KMS-11 (cell line): Measurements from ENCODE around the gene CCL2.

Source experiments
- H2AFZ ChIP-seq: fragments of 200-600 bp; sonication (generic); 2 replicates; pipeline ENCODE4 v1.6.1; 2016; ENCODE audit warnings: antibody characterized with exemption, mixed run types, low read depth
- H3K27ac ChIP-seq: fragments of 200-600 bp; sonication (generic); 2 replicates; pipeline ENCODE4 v1.6.1; 2016; ENCODE audit warnings: mild to moderate bottlenecking, mixed run types
- H3K27me3 ChIP-seq: fragments of 200-600 bp; sonication (generic); 2 replicates; pipeline ENCODE4 v1.6.1; 2017; ENCODE audit warnings: mild to moderate bottlenecking, low read depth, mixed run types, moderate library complexity; ENCODE audit not compliant: insufficient read depth
- H3K36me3 ChIP-seq: fragments of 200-600 bp; sonication (generic); 2 replicates; pipeline ENCODE4 v1.6.1; 2017; ENCODE audit warnings: mild to moderate bottlenecking, mixed run types; ENCODE audit not compliant: insufficient read depth
- H3K4me1 ChIP-seq: fragments of 200-600 bp; sonication (generic); 2 replicates; pipeline ENCODE4 v1.6.1; 2016; ENCODE audit warnings: mild to moderate bottlenecking, low read depth, mixed run types; ENCODE audit not compliant: poor library complexity, severe bottlenecking
- H3K4me2 ChIP-seq: fragments of 200-600 bp; sonication (generic); 2 replicates; pipeline ENCODE4 v1.7.0; 2016; ENCODE audit warnings: mild to moderate bottlenecking, mixed run types
- H3K4me3 ChIP-seq: fragments of 200-600 bp; sonication (generic); IDR thresholded peaks from 2 replicates; pipeline ENCODE4 v1.6.1; 2017; ENCODE audit warnings: low read depth, low read length, mixed read lengths; ENCODE audit not compliant: insufficient read depth
- H3K79me2 ChIP-seq: fragments of 200-600 bp; sonication (generic); 2 replicates; pipeline ENCODE4 v1.6.1; 2016; ENCODE audit warnings: low read depth, mixed run types; ENCODE audit not compliant: insufficient read depth
- H3K9ac ChIP-seq: fragments of 200-600 bp; sonication (generic); 2 replicates; pipeline ENCODE4 v1.6.1; 2016; ENCODE audit warnings: mild to moderate bottlenecking, mixed run types
- H4K20me1 ChIP-seq: fragments of 200-600 bp; sonication (generic); 2 replicates; pipeline ENCODE4 v1.6.1; 2016; ENCODE audit warnings: mild to moderate bottlenecking, mixed run types; ENCODE audit not compliant: insufficient read depth
- TF ChIP-seq, protein P1 (sequence below): fragments of 200-600 bp; sonication (generic); conservative IDR thresholded peaks from 2 replicates; pipeline ENCODE4 v1.6.1; 2017; ENCODE audit warnings: low read depth, mild to moderate bottlenecking, antibody characterized with exemption, low read length, moderate library complexity, mixed read lengths

CCL2 gene

GRCh38 chr17:34253139-34253525 is 2.0 kb upstream of the CCL2 start:
- peaks cover 13% of the 10 kb centered on the region for H3K4me1 ChIP-seq
- no peak overlapping the region for H3K27ac ChIP-seq
- no peak overlapping the region for H3K4me2 ChIP-seq

GRCh38 chr17:34254146-34254545 is 939 bp upstream of the CCL2 start:
- no peaks in the 10 kb centered on the region for H3K36me3 ChIP-seq
- no peak overlapping the region for H3K9ac ChIP-seq
- no peaks in the 10 kb centered on the region for H4K20me1 ChIP-seq
- H2AFZ ChIP-seq, result no peak overlapping the region
- H3K27ac ChIP-seq, result no peak overlapping the region
- no peak overlapping the region for H3K4me2 ChIP-seq
- no peaks in the 10 kb centered on the region for H3K79me2 ChIP-seq
- H3K4me1 ChIP-seq, result peaks cover 10% of the 10 kb centered on the region
- TF ChIP-seq, protein P1, sequence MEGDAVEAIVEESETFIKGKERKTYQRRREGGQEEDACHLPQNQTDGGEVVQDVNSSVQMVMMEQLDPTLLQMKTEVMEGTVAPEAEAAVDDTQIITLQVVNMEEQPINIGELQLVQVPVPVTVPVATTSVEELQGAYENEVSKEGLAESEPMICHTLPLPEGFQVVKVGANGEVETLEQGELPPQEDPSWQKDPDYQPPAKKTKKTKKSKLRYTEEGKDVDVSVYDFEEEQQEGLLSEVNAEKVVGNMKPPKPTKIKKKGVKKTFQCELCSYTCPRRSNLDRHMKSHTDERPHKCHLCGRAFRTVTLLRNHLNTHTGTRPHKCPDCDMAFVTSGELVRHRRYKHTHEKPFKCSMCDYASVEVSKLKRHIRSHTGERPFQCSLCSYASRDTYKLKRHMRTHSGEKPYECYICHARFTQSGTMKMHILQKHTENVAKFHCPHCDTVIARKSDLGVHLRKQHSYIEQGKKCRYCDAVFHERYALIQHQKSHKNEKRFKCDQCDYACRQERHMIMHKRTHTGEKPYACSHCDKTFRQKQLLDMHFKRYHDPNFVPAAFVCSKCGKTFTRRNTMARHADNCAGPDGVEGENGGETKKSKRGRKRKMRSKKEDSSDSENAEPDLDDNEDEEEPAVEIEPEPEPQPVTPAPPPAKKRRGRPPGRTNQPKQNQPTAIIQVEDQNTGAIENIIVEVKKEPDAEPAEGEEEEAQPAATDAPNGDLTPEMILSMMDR, result no peak
- H3K27me3 ChIP-seq, result no peaks in the 10 kb centered on the region
- no peak overlapping the region for H3K4me3 ChIP-seq

More at GRCh38 chr17:34253139-34253525, 2.0 kb upstream of the CCL2 start:
- no peak overlapping the region for H3K9ac ChIP-seq
- H3K4me3 ChIP-seq, result no peak overlapping the region
- TF ChIP-seq, protein P1, result no peak
- H4K20me1 ChIP-seq, result no peaks in the 10 kb centered on the region
- no peaks in the 10 kb centered on the region for H3K36me3 ChIP-seq
- H3K27me3 ChIP-seq, result no peaks in the 10 kb centered on the region
- no peaks in the 10 kb centered on the region for H3K79me2 ChIP-seq
- no peak overlapping the region for H2AFZ ChIP-seq

GRCh38 chr17:34255381-34255732 is 272 bp downstream of the CCL2 start:
- no peaks in the 10 kb centered on the region for H3K4me1 ChIP-seq
- H2AFZ ChIP-seq, result no peak overlapping the region
- no peaks in the 10 kb centered on the region for H3K27me3 ChIP-seq
- no peaks in the 10 kb centered on the region for H3K79me2 ChIP-seq
- no peak overlapping the region for H3K9ac ChIP-seq
- TF ChIP-seq, protein P1, result no peak
- H3K4me3 ChIP-seq, result no peak overlapping the region
- H3K27ac ChIP-seq, result no peak overlapping the region
- H3K4me2 ChIP-seq, result no peak overlapping the region
- no peaks in the 10 kb centered on the region for H3K36me3 ChIP-seq
- H4K20me1 ChIP-seq, result no peaks in the 10 kb centered on the region

DNA sequence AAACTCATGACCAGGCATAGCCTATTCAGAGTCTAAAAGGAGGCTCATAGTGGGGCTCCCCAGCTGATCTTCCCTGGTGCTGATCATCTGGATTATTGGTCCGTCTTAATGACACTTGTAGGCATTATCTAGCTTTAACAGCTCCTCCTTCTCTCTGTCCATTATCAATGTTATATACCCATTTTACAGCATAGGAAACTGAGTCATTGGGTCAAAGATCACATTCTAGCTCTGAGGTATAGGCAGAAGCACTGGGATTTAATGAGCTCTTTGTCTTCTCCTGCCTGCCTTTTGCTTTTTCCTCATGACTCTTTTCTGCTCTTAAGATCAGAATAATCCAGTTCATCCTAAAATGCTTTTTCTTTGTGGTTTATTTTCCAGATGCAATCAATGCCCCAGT is 756 bp downstream of the CCL2 start:
- H3K27ac ChIP-seq, result no peak overlapping the region
- H2AFZ ChIP-seq, result no peak overlapping the region
- H3K4me1 ChIP-seq, result no peaks in the 10 kb centered on the region
- H4K20me1 ChIP-seq, result no peaks in the 10 kb centered on the region
- H3K4me3 ChIP-seq, result no peak overlapping the region
- no peaks in the 10 kb centered on the region for H3K36me3 ChIP-seq
- no peak overlapping the region for H3K9ac ChIP-seq
- H3K4me2 ChIP-seq, result no peak overlapping the region
- no peaks in the 10 kb centered on the region for H3K27me3 ChIP-seq
- no peaks in the 10 kb centered on the region for H3K79me2 ChIP-seq
- TF ChIP-seq, protein P1, result no peak
